Karpas-422 (cell line): ENCODE results near the gene EDDM13. TPM values are rescaled to one million over a fixed set of nuclear protein-coding genes. Genes with fewer than 3 reads are reported as not detected.
"Not testable (repeated sequence)": the region's sequence is repeated elsewhere in the genome, so short reads cannot be mapped to it uniquely, and the experiment has no call there.

Experiments
- DNase-seq: peaks from one replicate; pipeline ENCODE4 v3.0.0-alpha.2; 2015
- H2AFZ ChIP-seq: fragments of 200-600 bp; sonication (generic); 2 replicates; pipeline ENCODE4 v1.6.1; 2014; ENCODE audit warnings: antibody characterized with exemption, low read length, mixed read lengths
- H3K27ac ChIP-seq: fragments of 200-600 bp; sonication (generic); 2 replicates; pipeline ENCODE4 v1.5.1; 2014; ENCODE audit warnings: mild to moderate bottlenecking, low read length, moderate library complexity
- H3K27me3 ChIP-seq: fragments of 200-600 bp; sonication (generic); 2 replicates; pipeline ENCODE4 v1.6.1; 2014; ENCODE audit warnings: low read length, mixed read lengths
- H3K36me3 ChIP-seq: fragments of 200-600 bp; sonication (generic); 2 replicates; pipeline ENCODE4 v1.6.1; 2014; ENCODE audit warnings: low read length, mixed read lengths; ENCODE audit not compliant: insufficient read depth
- H3K4me1 ChIP-seq: fragments of 200-600 bp; sonication (generic); 2 replicates; pipeline ENCODE4 v1.6.1; 2014; ENCODE audit warnings: mild to moderate bottlenecking, low read length, mixed read lengths
- H3K4me2 ChIP-seq: fragments of 200-600 bp; sonication (generic); 2 replicates; pipeline ENCODE4 v1.6.1; 2014; ENCODE audit warnings: low read length, low read depth, mild to moderate bottlenecking; ENCODE audit not compliant: poor library complexity, severe bottlenecking
- H3K4me3 ChIP-seq: fragments of 200-600 bp; sonication (generic); 2 replicates; pipeline ENCODE4 v1.5.1; 2014; ENCODE audit warnings: mild to moderate bottlenecking, antibody characterized with exemption, low read length, mixed read lengths
- H3K79me2 ChIP-seq: fragments of 200-600 bp; sonication (generic); 2 replicates; pipeline ENCODE4 v1.6.1; 2014; ENCODE audit warnings: mild to moderate bottlenecking, low read length, mixed read lengths
- H3K9ac ChIP-seq: fragments of 200-600 bp; sonication (generic); 2 replicates; pipeline ENCODE4 v1.6.0; 2014; ENCODE audit warnings: low read length
- H3K9me2 ChIP-seq: fragments of 200-600 bp; sonication (generic), shearing (Covaris generic); replicated peaks from 2 replicates; pipeline ENCODE4 v1.6.0; 2014; ENCODE audit warnings: mild to moderate bottlenecking, low read length, moderate library complexity; ENCODE audit not compliant: insufficient read depth
- H3K9me3 ChIP-seq: fragments of 300-700, 200-600 bp; sonication (generic); 2 replicates; pipeline ENCODE4 v1.6.1; 2014; ENCODE audit warnings: low read length, mixed read lengths
- H4K20me1 ChIP-seq: fragments of 200-600 bp; sonication (generic); 2 replicates; pipeline ENCODE4 v1.6.1; 2014; ENCODE audit warnings: mild to moderate bottlenecking, antibody characterized with exemption, low read length, low read depth; ENCODE audit not compliant: insufficient read depth
- total RNA-seq: library from RNA; depleted of rRNA; stranded (reverse); fragments of >200 nt; shearing (Covaris generic); gene quantifications from 2 replicates; pipeline ENCODE4 v1.2.3, GENCODE V29; 2014; ENCODE audit warnings: low replicate concordance

Gene EDDM13
- total RNA-seq, 1 experiment from 2014 or later: not detected

GRCh38 chr19:56258272-56258671, 14.3 kb upstream of the EDDM13 start:
- Histone ChIP-seq H3K27ac (no peak overlapping the region), H3K27me3 (no peaks in the 10 kb centered on the region), H3K79me2 (no peaks in the 10 kb centered on the region), H3K9ac (no peak overlapping the region), H3K9me3 (no peaks in the 10 kb centered on the region), H3K4me2 (no peak overlapping the region), H3K4me3 (no peak overlapping the region), H3K36me3 (no peaks in the 10 kb centered on the region), H3K9me2 (no peaks in the 10 kb centered on the region), H2AFZ (no peak overlapping the region), H4K20me1 (0 out of 2 replicates have a peak, but pooled peaks cover 6% of the 10 kb centered on the region), H3K4me1 (no peaks in the 10 kb centered on the region)
- no peak for DNase-seq

GRCh38 chr19:56261145-56261544, 11.4 kb upstream of the EDDM13 start:
- Histone ChIP-seq H3K4me3 (no peak overlapping the region), H3K9ac (no peak overlapping the region), H3K4me1 (no peaks in the 10 kb centered on the region), H3K9me2 (no peaks in the 10 kb centered on the region), H3K9me3 (no peaks in the 10 kb centered on the region), H4K20me1 (0 out of 2 replicates have a peak, but pooled peaks cover 3% of the 10 kb centered on the region), H3K27ac (no peak overlapping the region), H3K79me2 (no peaks in the 10 kb centered on the region), H3K27me3 (no peaks in the 10 kb centered on the region), H3K4me2 (no peak overlapping the region), H3K36me3 (no peaks in the 10 kb centered on the region), H2AFZ (no peak overlapping the region)
- DNase-seq: no peak

GRCh38 chr19:56261932-56262331, 10.6 kb upstream of the EDDM13 start:
- not testable (repeated sequence) for H4K20me1 ChIP-seq, DNase-seq, H3K9me2 ChIP-seq, H3K4me2 ChIP-seq, H2AFZ ChIP-seq, H3K27me3 ChIP-seq, H3K9me3 ChIP-seq, H3K4me3 ChIP-seq, H3K36me3 ChIP-seq, H3K9ac ChIP-seq, H3K4me1 ChIP-seq, H3K79me2 ChIP-seq, H3K27ac ChIP-seq

- no peaks in the 10 kb centered on the region for H3K9me2 ChIP-seq
- H3K27me3 ChIP-seq: no peaks in the 10 kb centered on the region
- 0 out of 2 replicates have a peak, but pooled peaks cover 3% of the 10 kb centered on the region for H4K20me1 ChIP-seq
- no peak overlapping the region for H2AFZ ChIP-seq
- no peak for DNase-seq
- no peak overlapping the region for H3K27ac ChIP-seq
- no peaks in the 10 kb centered on the region for H3K9me3 ChIP-seq
- no peaks in the 10 kb centered on the region for H3K36me3 ChIP-seq
- no peaks in the 10 kb centered on the region for H3K4me1 ChIP-seq
- no peak overlapping the region for H3K4me2 ChIP-seq
- no peaks in the 10 kb centered on the region for H3K79me2 ChIP-seq
- H3K9ac ChIP-seq: no peak overlapping the region
- H3K4me3 ChIP-seq: no peak overlapping the region
These were observed 9.2 kb upstream of the EDDM13 start for GRCh38 chr19:56263319-56263718.

GRCh38 chr19:56266051-56266450, 6.5 kb upstream of the EDDM13 start:
- H3K4me1 ChIP-seq: no peaks in the 10 kb centered on the region
- H4K20me1 ChIP-seq: peaks cover 3% of the 10 kb centered on the region; the same call in 1 of the 2 replicates
- no peaks in the 10 kb centered on the region for H3K27me3 ChIP-seq
- H3K9me2 ChIP-seq: no peaks in the 10 kb centered on the region
- no peaks in the 10 kb centered on the region for H3K9me3 ChIP-seq
- H3K36me3 ChIP-seq: no peaks in the 10 kb centered on the region
- H3K27ac ChIP-seq: no peak overlapping the region
- no peaks in the 10 kb centered on the region for H3K79me2 ChIP-seq
- no peak overlapping the region for H3K4me2 ChIP-seq
- no peak overlapping the region for H2AFZ ChIP-seq
- no peak overlapping the region for H3K4me3 ChIP-seq
- DNase-seq: no peak
- H3K9ac ChIP-seq: no peak overlapping the region

- H3K9me2 ChIP-seq: no peaks in the 10 kb centered on the region
- no peak for DNase-seq
- H3K4me3 ChIP-seq: no peak overlapping the region
- no peak overlapping the region for H2AFZ ChIP-seq
- H4K20me1 ChIP-seq: no peaks in the 10 kb centered on the region; the same call in 1 of the 2 replicates
- no peak overlapping the region for H3K4me2 ChIP-seq
- H3K27me3 ChIP-seq: no peaks in the 10 kb centered on the region
- H3K27ac ChIP-seq: no peak overlapping the region
- no peaks in the 10 kb centered on the region for H3K79me2 ChIP-seq
- no peaks in the 10 kb centered on the region for H3K4me1 ChIP-seq
- H3K36me3 ChIP-seq: no peaks in the 10 kb centered on the region
- H3K9me3 ChIP-seq: no peaks in the 10 kb centered on the region
- H3K9ac ChIP-seq: no peak overlapping the region
These were observed 3.2 kb upstream of the EDDM13 start for GRCh38 chr19:56269348-56269747.

- no peaks in the 10 kb centered on the region for H3K9me2 ChIP-seq
These were observed 1.9 kb upstream of the EDDM13 start for GRCh38 chr19:56270676-56271075.

GRCh38 chr19:56271151-56271550, 1.4 kb upstream of the EDDM13 start:
- no peaks in the 10 kb centered on the region for H3K27me3 ChIP-seq
- no peaks in the 10 kb centered on the region for H3K9me3 ChIP-seq
- no peaks in the 10 kb centered on the region; the same call in 1 of the 2 replicates for H4K20me1 ChIP-seq
- no peak overlapping the region for H3K4me3 ChIP-seq
- H3K36me3 ChIP-seq: no peaks in the 10 kb centered on the region
- no peak overlapping the region for H3K9ac ChIP-seq
- no peak overlapping the region for H3K27ac ChIP-seq
- no peaks in the 10 kb centered on the region for H3K79me2 ChIP-seq
- DNase-seq: no peak
- H3K4me2 ChIP-seq: no peak overlapping the region
- no peak overlapping the region for H2AFZ ChIP-seq
- no peaks in the 10 kb centered on the region for H3K9me2 ChIP-seq
- H3K4me1 ChIP-seq: no peaks in the 10 kb centered on the region

More at GRCh38 chr19:56270676-56271075, 1.9 kb upstream of the EDDM13 start:
- no peak overlapping the region for H3K4me2 ChIP-seq
- no peaks in the 10 kb centered on the region for H3K4me1 ChIP-seq
- no peaks in the 10 kb centered on the region for H3K9me3 ChIP-seq
- no peak overlapping the region for H3K27ac ChIP-seq
- no peak overlapping the region for H3K9ac ChIP-seq
- no peaks in the 10 kb centered on the region for H3K27me3 ChIP-seq
- H2AFZ ChIP-seq: no peak overlapping the region
- no peak for DNase-seq
- H3K79me2 ChIP-seq: no peaks in the 10 kb centered on the region
- no peaks in the 10 kb centered on the region; the same call in 1 of the 2 replicates for H4K20me1 ChIP-seq
- no peaks in the 10 kb centered on the region for H3K36me3 ChIP-seq
- no peak overlapping the region for H3K4me3 ChIP-seq
